PC-9 (cell line): ENCODE measurements around the gene OXT. TPM values are rescaled to one million over a fixed set of nuclear protein-coding genes. Genes with fewer than 3 reads are reported as not detected.
A peak's percentile ranks its signal among the peaks of the same experiment; 100 is the strongest.

Experiments used
- BruUV-seq: library from RNA; stranded (reverse); fragments of 400-500 nt; replicated peaks from 2 replicates; lab custom pipeline; 2021; lab: Mats Ljungman, UMichigan
- CTCF ChIA-PET: fragments of 300-600 bp; sonication (Branson Sonifier 250); formaldehyde crosslinking; loops from one replicate; lab custom pipeline; 2022; ENCODE audit warnings: antibody characterized with exemption; lab: Charles Lee
- POLR2A ChIA-PET: fragments of 300-600 bp; sonication (Branson Sonifier 250); formaldehyde crosslinking; loops from one replicate; lab custom pipeline; 2022; ENCODE audit warnings: antibody characterized with exemption; ENCODE audit not compliant: unreplicated experiment; lab: Charles Lee
- DNase-seq, 2 experiments: peaks; one replicate each; pipeline versions ENCODE4 v3.0.0 to v3.0.0-alpha.2; 2015 to 2022; ENCODE audit warnings: mixed read lengths in 1 of 2
- H2AFZ ChIP-seq: fragments of 200-600 bp; sonication (generic); 2 replicates; pipeline ENCODE4 v1.8.1; 2017; ENCODE audit warnings: antibody characterized with exemption
- H3F3A ChIP-seq: fragments of 200-600 bp; sonication (generic); 2 replicates; pipeline ENCODE4 v1.8.1; 2017; ENCODE audit warnings: antibody characterized with exemption, mild to moderate bottlenecking, low read depth; ENCODE audit not compliant: insufficient read depth
- H3K27ac ChIP-seq: fragments of 200-600 bp; sonication (generic); 2 replicates; pipeline ENCODE4 v1.6.1; 2016; ENCODE audit warnings: mixed run types
- H3K27me3 ChIP-seq: fragments of 200-600 bp; sonication (generic); 2 replicates; pipeline ENCODE4 v1.6.1; 2016; ENCODE audit warnings: low read depth, mixed run types; ENCODE audit not compliant: insufficient read depth
- H3K36me3 ChIP-seq: fragments of 200-600 bp; sonication (generic); 2 replicates; pipeline ENCODE4 v1.6.1; 2016; ENCODE audit warnings: low read depth, mixed run types
- H3K4me1 ChIP-seq: fragments of 200-600 bp; sonication (generic); replicated peaks from 2 replicates; pipeline ENCODE4 v1.6.1; 2016; ENCODE audit warnings: mixed run types; ENCODE audit not compliant: insufficient read depth
- H3K4me2 ChIP-seq: fragments of 200-600 bp; sonication (generic); 2 replicates; pipeline ENCODE4 v1.6.1; 2017; ENCODE audit warnings: mixed run types
- H3K4me3 ChIP-seq: fragments of 200-600 bp; sonication (generic); 2 replicates; pipeline ENCODE4 v1.6.1; 2016; ENCODE audit warnings: mixed run types
- H3K79me2 ChIP-seq: fragments of 200-600 bp; sonication (generic); 2 replicates; pipeline ENCODE4 v1.6.1; 2017; ENCODE audit warnings: low read depth, mixed run types
- H3K9me2 ChIP-seq: fragments of 200-600 bp; sonication (generic); 2 replicates; pipeline ENCODE4 v1.8.1; 2017; ENCODE audit warnings: mild to moderate bottlenecking; ENCODE audit not compliant: insufficient read depth
- H3K9me3 ChIP-seq: fragments of 200-600 bp; sonication (generic); 2 replicates; pipeline ENCODE4 v1.8.1; 2016; ENCODE audit warnings: low read depth; ENCODE audit not compliant: insufficient read depth
- H4K20me1 ChIP-seq: fragments of 200-600 bp; sonication (generic); 2 replicates; pipeline ENCODE4 v1.8.1; 2017; ENCODE audit not compliant: insufficient read depth
- EZH2 ChIP-seq: fragments of 200-600 bp; sonication (generic); IDR thresholded peaks from 2 replicates; pipeline ENCODE4 v1.8.0; 2017; ENCODE audit warnings: antibody characterized with exemption, low read depth
- intact Hi-C: fragments of 100-400 bp; cut with micrococcal nuclease; formaldehyde crosslinking; loops from one replicate; pipeline ENCODE4 v1.10.0; 2022; ENCODE audit not compliant: unreplicated experiment
- total RNA-seq: library from RNA; stranded (reverse); gene quantifications from 2 replicates; pipeline ENCODE4 v1.2.3, GENCODE V29; 2021
- TF ChIP-seq, protein P1 (sequence below): fragments of 200-600 bp; sonication (generic); conservative IDR thresholded peaks from 2 replicates; pipeline ENCODE4 v1.6.1; 2017; ENCODE audit warnings: mixed run types, antibody characterized with exemption, mild to moderate bottlenecking, moderate library complexity

The OXT gene
- total RNA-seq, 1 experiment from 2014 or later: not detected

DNA sequence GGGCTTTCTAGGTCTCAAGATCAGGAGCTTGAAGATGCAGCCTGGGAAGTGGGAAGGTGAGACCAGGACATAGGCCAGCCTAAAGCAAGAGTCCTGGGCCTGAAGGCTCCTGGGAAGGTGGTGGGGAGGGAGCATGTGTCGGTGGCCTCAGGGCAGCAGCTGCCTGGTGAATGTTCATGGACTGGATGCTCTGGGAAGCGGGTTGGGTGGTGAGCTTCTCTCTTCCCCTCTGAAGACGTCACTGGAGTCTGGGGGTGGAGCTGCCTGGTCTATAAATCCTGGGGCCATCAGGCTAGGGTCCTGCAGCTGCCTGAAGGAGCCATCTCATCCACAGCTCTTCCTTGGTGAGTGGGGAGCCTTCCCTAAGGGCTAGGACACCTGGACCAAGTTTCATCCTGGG lies 28.1 kb upstream of the OXT start, which contains the start of gene GNRH2:
Gene GNRH2 (plus strand): TSS at position 301 of the 400 bp plus-strand sequence. CDS start 793 bp downstream, outside the sequence.
- no TSS peak for BruUV-seq
- Histone ChIP-seq H3K4me3 (no peak within 1 kb of the TSS), H2AFZ (no peak within 1 kb of the TSS), H3K9me3 (no peaks in the 10 kb centered on the region), H3K4me2 (no peak within 1 kb of the TSS), H3K27ac (no peak within 1 kb of the TSS), H3K27me3 (no peaks in the 10 kb centered on the region), H3K4me1 (0 out of 2 replicates have a peak, but pooled peaks cover 10% of the 10 kb centered on the region), H3F3A (0 out of 2 replicates have a peak, but pooled peaks cover 4% of the 10 kb centered on the region), H3K9me2 (no peaks in the 10 kb centered on the region), H3K79me2 (peaks cover 23% of the 10 kb centered on the region), H4K20me1 (0 out of 2 replicates have a peak, but pooled peaks cover 3% of the 10 kb centered on the region), H3K36me3 (peaks cover 9% of the 10 kb centered on the region)
- intact Hi-C loops: no loop called here
- CTCF ChIA-PET: interaction anchor here (0.5 kb wide), 1 partner anchor 10 kb away, joined by 3 read pairs; no protein-coding TSS in a partner anchor
- POLR2A ChIA-PET: interaction anchor here (0.6 to 0.7 kb wide), 2 partner anchors 34 to 788 kb away, joined by 4 to 24 read pairs; no protein-coding TSS in a partner anchor
- no peak for DNase-seq
- TF ChIP-seq, protein P1, sequence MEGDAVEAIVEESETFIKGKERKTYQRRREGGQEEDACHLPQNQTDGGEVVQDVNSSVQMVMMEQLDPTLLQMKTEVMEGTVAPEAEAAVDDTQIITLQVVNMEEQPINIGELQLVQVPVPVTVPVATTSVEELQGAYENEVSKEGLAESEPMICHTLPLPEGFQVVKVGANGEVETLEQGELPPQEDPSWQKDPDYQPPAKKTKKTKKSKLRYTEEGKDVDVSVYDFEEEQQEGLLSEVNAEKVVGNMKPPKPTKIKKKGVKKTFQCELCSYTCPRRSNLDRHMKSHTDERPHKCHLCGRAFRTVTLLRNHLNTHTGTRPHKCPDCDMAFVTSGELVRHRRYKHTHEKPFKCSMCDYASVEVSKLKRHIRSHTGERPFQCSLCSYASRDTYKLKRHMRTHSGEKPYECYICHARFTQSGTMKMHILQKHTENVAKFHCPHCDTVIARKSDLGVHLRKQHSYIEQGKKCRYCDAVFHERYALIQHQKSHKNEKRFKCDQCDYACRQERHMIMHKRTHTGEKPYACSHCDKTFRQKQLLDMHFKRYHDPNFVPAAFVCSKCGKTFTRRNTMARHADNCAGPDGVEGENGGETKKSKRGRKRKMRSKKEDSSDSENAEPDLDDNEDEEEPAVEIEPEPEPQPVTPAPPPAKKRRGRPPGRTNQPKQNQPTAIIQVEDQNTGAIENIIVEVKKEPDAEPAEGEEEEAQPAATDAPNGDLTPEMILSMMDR: no peak
- no peak for TF ChIP-seq EZH2

DNA sequence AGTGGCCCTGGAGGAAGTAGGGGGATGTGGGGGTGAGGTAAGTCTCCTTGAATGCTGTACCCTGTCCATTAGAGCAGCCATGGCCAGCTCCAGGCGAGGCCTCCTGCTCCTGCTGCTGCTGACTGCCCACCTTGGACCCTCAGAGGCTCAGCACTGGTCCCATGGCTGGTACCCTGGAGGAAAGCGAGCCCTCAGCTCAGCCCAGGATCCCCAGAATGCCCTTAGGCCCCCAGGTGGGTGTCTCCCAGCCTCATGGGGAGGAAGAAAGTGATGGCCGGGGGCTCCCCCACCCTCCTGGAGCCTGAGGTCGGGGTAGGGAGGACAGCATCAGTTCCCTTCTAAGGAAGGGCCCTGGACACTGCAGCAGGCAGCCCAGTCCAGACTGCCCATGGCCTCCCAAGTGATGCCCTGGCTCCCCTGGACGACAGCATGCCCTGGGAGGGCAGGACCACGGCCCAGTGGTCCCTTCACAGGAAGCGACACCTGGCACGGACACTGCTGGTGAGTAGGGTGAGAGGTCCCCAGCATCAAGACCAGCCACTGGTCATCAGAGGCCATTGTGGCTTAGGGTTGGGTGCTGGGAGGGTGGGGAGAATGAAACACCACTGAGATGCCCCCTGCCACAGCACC lies 27.0 kb upstream of the OXT start:
- H3K4me1 ChIP-seq: 0 out of 2 replicates have a peak, but pooled peaks cover 10% of the 10 kb centered on the region
- H3K4me2 ChIP-seq: no peak overlapping the region
- POLR2A ChIA-PET: no interaction called here
- H4K20me1 ChIP-seq: 0 out of 2 replicates have a peak, but pooled peaks cover 3% of the 10 kb centered on the region
- H2AFZ ChIP-seq: no peak overlapping the region
- H3K79me2 ChIP-seq: peaks cover 23% of the 10 kb centered on the region
- H3K9me2 ChIP-seq: no peaks in the 10 kb centered on the region
- peaks cover 14% of the 10 kb centered on the region for H3K36me3 ChIP-seq
- no peak for TF ChIP-seq EZH2
- TF ChIP-seq, protein P1: no peak
- BruUV-seq: no TSS peak
- CTCF ChIA-PET: interaction anchor here (1.0 kb wide), 1 partner anchor 311 kb away, joined by 3 read pairs; no protein-coding TSS in a partner anchor
- H3F3A ChIP-seq: peaks cover 4% of the 10 kb centered on the region; the same call in 1 of the 2 replicates
- no peaks in the 10 kb centered on the region for H3K27me3 ChIP-seq
- intact Hi-C loops: no loop called here
- H3K27ac ChIP-seq: no peak overlapping the region
- no peak for DNase-seq
- H3K4me3 ChIP-seq: no peak overlapping the region
- H3K9me3 ChIP-seq: no peaks in the 10 kb centered on the region

DNA sequence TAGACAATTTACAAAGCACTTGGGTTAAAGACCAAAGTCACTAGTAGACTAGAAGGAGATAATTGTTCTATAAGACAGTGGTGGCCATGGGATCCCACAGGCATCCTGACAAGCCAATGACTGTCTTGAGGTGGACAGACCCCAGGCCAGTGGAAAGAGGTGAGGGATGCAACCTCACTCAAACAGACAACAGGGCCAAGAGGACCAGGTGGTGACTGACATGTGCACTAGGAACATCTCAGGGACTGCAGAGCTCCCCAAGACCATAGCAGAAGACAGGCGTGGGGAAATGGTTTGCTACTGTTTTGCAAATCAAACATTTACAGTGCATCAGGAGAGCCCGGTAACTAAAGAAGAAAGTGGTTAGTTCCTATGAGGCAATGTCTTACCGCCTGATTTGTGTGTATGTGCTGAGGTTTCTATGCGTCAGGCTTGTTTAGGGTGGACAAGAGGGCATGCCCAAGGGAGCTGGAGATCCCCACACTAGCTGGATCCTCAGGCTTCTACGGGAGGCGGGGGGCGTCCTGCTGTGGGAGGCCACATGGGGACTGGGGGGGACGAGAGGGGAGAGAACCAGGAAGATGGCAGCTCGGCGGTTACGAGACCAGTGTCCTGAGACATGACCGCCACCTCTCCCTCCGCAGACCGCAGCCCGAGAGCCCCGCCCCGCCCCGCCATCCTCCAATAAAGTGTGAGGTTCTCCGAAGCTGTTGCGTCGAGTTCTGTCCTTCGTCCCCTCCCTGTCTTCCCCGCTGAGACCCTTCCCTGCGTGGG lies 26.2 kb upstream of the OXT start:
- Histone ChIP-seq H3K79me2 (peaks cover 23% of the 10 kb centered on the region), H3K4me3 (peak overlapping the region; percentile 99), H3K27ac (no peak overlapping the region), H3K36me3 (peaks cover 22% of the 10 kb centered on the region), H3K9me3 (no peaks in the 10 kb centered on the region), H4K20me1 (0 out of 2 replicates have a peak, but pooled peaks cover 3% of the 10 kb centered on the region), H2AFZ (peak overlapping the region; percentile 89), H3K27me3 (no peaks in the 10 kb centered on the region), H3K4me2 (peak overlapping the region; percentile 87), H3K4me1 (0 out of 2 replicates have a peak, but pooled peaks cover 10% of the 10 kb centered on the region), H3K9me2 (no peaks in the 10 kb centered on the region), H3F3A (peaks cover 6% of the 10 kb centered on the region; the same call in 1 of the 2 replicates)
- intact Hi-C loops: no loop called here
- CTCF ChIA-PET: interaction anchor here (0.6 to 1.0 kb wide), 2 partner anchors 71 to 311 kb away, joined by 3 to 13 read pairs; no protein-coding TSS in a partner anchor
- POLR2A ChIA-PET: interaction anchor here (0.5 to 0.6 kb wide), 2 partner anchors 57 to 182 kb away, joined by 5 to 6 read pairs; no protein-coding TSS in a partner anchor
- no peak for TF ChIP-seq EZH2
- TF ChIP-seq, protein P1: no peak
- BruUV-seq: TSS peak; percentile 70
- DNase-seq: peak in 1 of 2 experiments; percentile 50
